Thyroid gland (tissue), 4 donors: ENCODE data around the gene PTCD3.

Experiments
- POLR2A ChIP-seq, 2 donors: fragments of 450-650 bp; IDR thresholded peaks; one replicate each; pipeline ENCODE4 v1.6.1; 2017; ENCODE audit warnings: antibody characterized with exemption in 2 of 2, mild to moderate bottlenecking in 2 of 2, moderate library complexity in 1 of 2
- TF ChIP-seq, protein P1 (sequence below), 6 experiments: fragments of 200-600 bp in 3 of 6; fragments of 450-650 bp in 3 of 6; sonication (generic) in 3 of 6; IDR thresholded peaks; one replicate each; pipeline ENCODE4 v1.5.1; 2016 to 2019; ENCODE audit warnings: antibody characterized with exemption in 6 of 6, mild to moderate bottlenecking in 2 of 6, inconsistent platforms in 1 of 6, moderate library complexity in 1 of 6

GRCh38 chr2:86069091-86069685, 36.8 kb upstream of the PTCD3 start:
- TF ChIP-seq, protein P1, sequence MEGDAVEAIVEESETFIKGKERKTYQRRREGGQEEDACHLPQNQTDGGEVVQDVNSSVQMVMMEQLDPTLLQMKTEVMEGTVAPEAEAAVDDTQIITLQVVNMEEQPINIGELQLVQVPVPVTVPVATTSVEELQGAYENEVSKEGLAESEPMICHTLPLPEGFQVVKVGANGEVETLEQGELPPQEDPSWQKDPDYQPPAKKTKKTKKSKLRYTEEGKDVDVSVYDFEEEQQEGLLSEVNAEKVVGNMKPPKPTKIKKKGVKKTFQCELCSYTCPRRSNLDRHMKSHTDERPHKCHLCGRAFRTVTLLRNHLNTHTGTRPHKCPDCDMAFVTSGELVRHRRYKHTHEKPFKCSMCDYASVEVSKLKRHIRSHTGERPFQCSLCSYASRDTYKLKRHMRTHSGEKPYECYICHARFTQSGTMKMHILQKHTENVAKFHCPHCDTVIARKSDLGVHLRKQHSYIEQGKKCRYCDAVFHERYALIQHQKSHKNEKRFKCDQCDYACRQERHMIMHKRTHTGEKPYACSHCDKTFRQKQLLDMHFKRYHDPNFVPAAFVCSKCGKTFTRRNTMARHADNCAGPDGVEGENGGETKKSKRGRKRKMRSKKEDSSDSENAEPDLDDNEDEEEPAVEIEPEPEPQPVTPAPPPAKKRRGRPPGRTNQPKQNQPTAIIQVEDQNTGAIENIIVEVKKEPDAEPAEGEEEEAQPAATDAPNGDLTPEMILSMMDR (IDR thresholded peaks at IDR 0.05): no peak
- no peak for TF ChIP-seq POLR2A (IDR thresholded peaks at IDR 0.05)
